ENCODE results near the gene SAG.
"Not testable (repeated sequence)": the region's sequence is repeated elsewhere in the genome, so short reads cannot be mapped to it uniquely, and the experiment has no call there.

The SAG gene

GRCh38 chr2:233329489-233330135, 22.0 kb downstream of the SAG start:
- Mint-ChIP-seq H3K4me3 (no peak overlapping the region), H3K9me3 (peaks cover 6% of the 10 kb centered on the region), H3K36me3 (ENCODE audit: low read depth) (no peaks in the 10 kb centered on the region), H3K4me1 (ENCODE audit: low read depth) (peaks cover 31% of the 10 kb centered on the region), H3K27ac (no peak overlapping the region), H3K27me3 (ENCODE audit: low read depth) (no peaks in the 10 kb centered on the region)

- Mint-ChIP-seq H3K27ac (peak overlapping the region; percentile 99), H3K27me3 (ENCODE audit: low read depth) (no peaks in the 10 kb centered on the region), H3K4me3 (peak overlapping the region; percentile 39), H3K4me1 (ENCODE audit: low read depth) (peaks cover 41% of the 10 kb centered on the region), H3K9me3 (peaks cover 6% of the 10 kb centered on the region), H3K36me3 (ENCODE audit: low read depth) (no peaks in the 10 kb centered on the region)
These were observed 23.9 kb downstream of the SAG start for GRCh38 chr2:233331536-233331935.

GRCh38 chr2:233332125-233332524, 24.5 kb downstream of the SAG start:
- Mint-ChIP-seq H3K4me3 (peak overlapping the region; percentile 60), H3K9me3 (peaks cover 6% of the 10 kb centered on the region), H3K4me1 (ENCODE audit: low read depth) (peaks cover 41% of the 10 kb centered on the region), H3K27me3 (ENCODE audit: low read depth) (no peaks in the 10 kb centered on the region), H3K27ac (peak overlapping the region; percentile 99), H3K36me3 (ENCODE audit: low read depth) (no peaks in the 10 kb centered on the region)

GRCh38 chr2:233334915-233335314, 27.3 kb downstream of the SAG start:
- peaks cover 7% of the 10 kb centered on the region for H3K27me3 Mint-ChIP-seq (ENCODE audit: low read depth)
- no peak overlapping the region for H3K27ac Mint-ChIP-seq
- peaks cover 50% of the 10 kb centered on the region for H3K4me1 Mint-ChIP-seq (ENCODE audit: low read depth)
- no peaks in the 10 kb centered on the region for H3K36me3 Mint-ChIP-seq (ENCODE audit: low read depth)
- no peak overlapping the region for H3K4me3 Mint-ChIP-seq
- peaks cover 6% of the 10 kb centered on the region for H3K9me3 Mint-ChIP-seq

GRCh38 chr2:233336091-233336490, 28.5 kb downstream of the SAG start:
- not testable (repeated sequence) for H3K27ac Mint-ChIP-seq; H3K36me3 Mint-ChIP-seq (ENCODE audit: low read depth); H3K27me3 Mint-ChIP-seq (ENCODE audit: low read depth); H3K9me3 Mint-ChIP-seq; H3K4me3 Mint-ChIP-seq
- peaks cover 46% of the 10 kb centered on the region for H3K4me1 Mint-ChIP-seq (ENCODE audit: low read depth)

GRCh38 chr2:233336541-233336940, 28.9 kb downstream of the SAG start:
- H3K36me3 Mint-ChIP-seq (ENCODE audit: low read depth), result no peaks in the 10 kb centered on the region
- H3K9me3 Mint-ChIP-seq, result no peaks in the 10 kb centered on the region
- peaks cover 41% of the 10 kb centered on the region for H3K4me1 Mint-ChIP-seq (ENCODE audit: low read depth)
- no peak overlapping the region for H3K4me3 Mint-ChIP-seq
- H3K27ac Mint-ChIP-seq, result no peak overlapping the region
- peaks cover 7% of the 10 kb centered on the region for H3K27me3 Mint-ChIP-seq (ENCODE audit: low read depth)

GRCh38 chr2:233338046-233338445, 30.4 kb downstream of the SAG start:
- no peak overlapping the region for H3K27ac Mint-ChIP-seq
- H3K36me3 Mint-ChIP-seq (ENCODE audit: low read depth), result no peaks in the 10 kb centered on the region
- peaks cover 11% of the 10 kb centered on the region for H3K27me3 Mint-ChIP-seq (ENCODE audit: low read depth)
- H3K9me3 Mint-ChIP-seq, result no peaks in the 10 kb centered on the region
- no peak overlapping the region for H3K4me3 Mint-ChIP-seq
- peaks cover 32% of the 10 kb centered on the region for H3K4me1 Mint-ChIP-seq (ENCODE audit: low read depth)

- Mint-ChIP-seq H3K27ac (no peak overlapping the region), H3K36me3 (ENCODE audit: low read depth) (no peaks in the 10 kb centered on the region), H3K4me3 (no peak overlapping the region), H3K9me3 (no peaks in the 10 kb centered on the region), H3K27me3 (ENCODE audit: low read depth) (peaks cover 17% of the 10 kb centered on the region), H3K4me1 (ENCODE audit: low read depth) (peaks cover 25% of the 10 kb centered on the region)
These were observed 31.3 kb downstream of the SAG start for GRCh38 chr2:233338812-233339368.

GRCh38 chr2:233339427-233339826, 31.8 kb downstream of the SAG start:
- Mint-ChIP-seq H3K4me3 (no peak overlapping the region), H3K27me3 (ENCODE audit: low read depth) (peaks cover 21% of the 10 kb centered on the region), H3K27ac (no peak overlapping the region), H3K36me3 (ENCODE audit: low read depth) (no peaks in the 10 kb centered on the region), H3K9me3 (no peaks in the 10 kb centered on the region), H3K4me1 (ENCODE audit: low read depth) (peaks cover 22% of the 10 kb centered on the region)

GRCh38 chr2:233341296-233341695, 33.7 kb downstream of the SAG start:
- peaks cover 12% of the 10 kb centered on the region for H3K4me1 Mint-ChIP-seq (ENCODE audit: low read depth)
- no peak overlapping the region for H3K4me3 Mint-ChIP-seq
- no peaks in the 10 kb centered on the region for H3K36me3 Mint-ChIP-seq (ENCODE audit: low read depth)
- H3K9me3 Mint-ChIP-seq, result no peaks in the 10 kb centered on the region
- peaks cover 21% of the 10 kb centered on the region for H3K27me3 Mint-ChIP-seq (ENCODE audit: low read depth)
- no peak overlapping the region for H3K27ac Mint-ChIP-seq

GRCh38 chr2:233342301-233342700, 34.7 kb downstream of the SAG start:
- Mint-ChIP-seq H3K9me3 (no peaks in the 10 kb centered on the region), H3K4me3 (no peak overlapping the region), H3K27me3 (ENCODE audit: low read depth) (peaks cover 21% of the 10 kb centered on the region), H3K36me3 (ENCODE audit: low read depth) (no peaks in the 10 kb centered on the region), H3K27ac (no peak overlapping the region), H3K4me1 (ENCODE audit: low read depth) (peaks cover 12% of the 10 kb centered on the region)

- Mint-ChIP-seq H3K4me3 (no peak overlapping the region), H3K4me1 (ENCODE audit: low read depth) (peaks cover 7% of the 10 kb centered on the region), H3K9me3 (no peaks in the 10 kb centered on the region)
These were observed 35.6 kb downstream of the SAG start for GRCh38 chr2:233343171-233343705.

GRCh38 chr2:233346376-233346775, 38.8 kb downstream of the SAG start:
- H3K4me3 Mint-ChIP-seq, result no peak overlapping the region
- H3K36me3 Mint-ChIP-seq (ENCODE audit: low read depth), result no peaks in the 10 kb centered on the region
- peaks cover 14% of the 10 kb centered on the region for H3K27me3 Mint-ChIP-seq (ENCODE audit: low read depth)
- H3K4me1 Mint-ChIP-seq (ENCODE audit: low read depth), result peaks cover 18% of the 10 kb centered on the region
- no peak overlapping the region for H3K27ac Mint-ChIP-seq
- H3K9me3 Mint-ChIP-seq, result no peaks in the 10 kb centered on the region

More at GRCh38 chr2:233343171-233343705, 35.6 kb downstream of the SAG start:
- H3K27ac Mint-ChIP-seq, result no peak overlapping the region
- H3K36me3 Mint-ChIP-seq (ENCODE audit: low read depth), result no peaks in the 10 kb centered on the region
- H3K27me3 Mint-ChIP-seq (ENCODE audit: low read depth), result peaks cover 14% of the 10 kb centered on the region

- Mint-ChIP-seq H3K4me3 (no peak overlapping the region), H3K27me3 (ENCODE audit: low read depth) (peaks cover 14% of the 10 kb centered on the region), H3K4me1 (ENCODE audit: low read depth) (peaks cover 20% of the 10 kb centered on the region), H3K36me3 (ENCODE audit: low read depth) (no peaks in the 10 kb centered on the region), H3K27ac (no peak overlapping the region), H3K9me3 (no peaks in the 10 kb centered on the region)
These were observed 39.3 kb downstream of the SAG start for GRCh38 chr2:233346930-233347329.

Data from T-helper 1 cell treated with Interleukin-12 subunit alpha and Interleukin-12 subunit beta and Interleukin-4 antibody, amounts not matched to agents 30 μg/mL and 1 μg/mL, for 36 hours (primary cell).